Activated CD4-positive, alpha-beta T cell treated with anti-CD3 and anti-CD28 coated beads, Interleukin-2, amount 50 U/mL, for 48 hours (primary cell): ENCODE data around the gene TMEM171.

Experiments
- DNase-seq, 2 experiments: peaks; one replicate each; pipeline ENCODE4 v3.0.0-alpha.2; 2020

Gene TMEM171, protein sequence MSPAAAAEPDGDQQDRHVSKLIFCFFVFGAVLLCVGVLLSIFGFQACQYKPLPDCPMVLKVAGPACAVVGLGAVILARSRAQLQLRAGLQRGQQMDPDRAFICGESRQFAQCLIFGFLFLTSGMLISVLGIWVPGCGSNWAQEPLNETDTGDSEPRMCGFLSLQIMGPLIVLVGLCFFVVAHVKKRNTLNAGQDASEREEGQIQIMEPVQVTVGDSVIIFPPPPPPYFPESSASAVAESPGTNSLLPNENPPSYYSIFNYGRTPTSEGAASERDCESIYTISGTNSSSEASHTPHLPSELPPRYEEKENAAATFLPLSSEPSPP

DNA sequence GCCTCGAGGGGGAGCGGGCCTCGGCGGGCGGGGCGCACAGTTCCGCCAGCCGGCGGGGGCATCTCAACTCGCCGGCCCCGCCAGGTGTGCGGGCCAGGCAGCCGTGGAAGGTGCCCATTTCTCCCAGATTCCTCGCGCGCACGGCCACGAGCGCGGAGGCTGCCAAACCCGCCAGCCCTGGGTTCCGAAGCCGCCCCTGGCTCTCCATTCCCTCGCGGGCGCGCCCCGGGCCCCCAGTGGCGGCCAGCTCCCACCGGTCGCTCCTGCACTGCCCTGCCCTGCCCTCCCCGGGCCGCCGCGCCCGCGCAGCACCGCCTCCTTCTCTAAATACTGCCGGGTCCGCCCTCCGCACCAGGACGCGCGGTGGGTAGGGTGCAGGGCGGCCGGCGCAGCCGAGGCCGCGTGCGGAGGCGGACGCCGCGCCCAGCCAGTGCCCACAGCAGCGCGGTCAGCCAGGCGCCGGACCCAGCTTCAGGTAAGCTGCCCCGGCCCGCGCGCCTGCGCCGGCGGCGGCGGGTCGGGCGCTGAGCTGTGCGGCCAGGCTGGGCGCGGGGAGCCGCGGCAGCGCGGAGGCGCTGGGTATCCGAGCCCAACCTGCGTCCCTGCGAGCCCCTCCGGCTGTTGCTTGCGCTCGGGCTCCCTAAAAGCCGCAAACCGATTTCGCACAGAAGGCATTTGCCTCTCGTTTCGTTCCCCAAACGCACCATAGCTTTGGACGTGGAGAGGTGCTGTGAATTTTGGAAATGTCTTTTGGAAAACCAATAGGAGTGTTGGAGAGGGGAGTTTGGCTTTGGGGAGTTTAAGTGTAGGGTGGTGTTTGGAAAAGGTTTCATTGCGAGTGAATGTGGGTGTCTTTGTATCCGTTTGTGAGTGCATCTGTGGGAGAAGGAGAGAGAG is at the start of gene TMEM171:
TMEM171 (plus strand) TSS at position 354 of the 897 bp plus-strand sequence. CDS start 2,799 bp downstream, outside the sequence.
- no peak for DNase-seq

DNA sequence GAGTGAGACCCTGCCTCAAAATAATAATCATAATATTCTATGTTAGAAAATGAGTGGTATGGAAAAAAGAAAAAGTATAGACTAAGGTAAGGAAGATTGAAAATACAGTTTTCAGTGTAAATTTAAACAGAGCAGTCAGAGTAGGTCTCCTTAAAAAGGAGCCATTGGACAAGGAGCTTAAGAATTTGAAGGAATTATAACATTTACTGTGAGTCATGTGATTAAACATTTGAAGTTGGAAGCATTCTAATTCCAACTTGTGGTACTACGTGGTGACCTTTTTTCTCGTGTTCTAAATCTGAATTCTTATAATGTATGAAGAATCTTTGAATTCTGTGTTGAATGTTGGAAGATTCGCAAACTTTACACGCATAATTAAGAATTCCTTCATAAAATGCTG is 39.3 kb upstream of the TMEM171 start:
- DNase-seq: no peak

GRCh38 chr5:73088026-73088425 is 32.3 kb upstream of the TMEM171 start:
- no peak for DNase-seq

GRCh38 chr5:73093943-73094342 is 26.4 kb upstream of the TMEM171 start:
- peak in 1 of 2 experiments; percentile 17 for DNase-seq

GRCh38 chr5:73094415-73094814 is 26.0 kb upstream of the TMEM171 start:
- no peak for DNase-seq

GRCh38 chr5:73095564-73096238 is 24.7 kb upstream of the TMEM171 start:
- no peak for DNase-seq

DNA sequence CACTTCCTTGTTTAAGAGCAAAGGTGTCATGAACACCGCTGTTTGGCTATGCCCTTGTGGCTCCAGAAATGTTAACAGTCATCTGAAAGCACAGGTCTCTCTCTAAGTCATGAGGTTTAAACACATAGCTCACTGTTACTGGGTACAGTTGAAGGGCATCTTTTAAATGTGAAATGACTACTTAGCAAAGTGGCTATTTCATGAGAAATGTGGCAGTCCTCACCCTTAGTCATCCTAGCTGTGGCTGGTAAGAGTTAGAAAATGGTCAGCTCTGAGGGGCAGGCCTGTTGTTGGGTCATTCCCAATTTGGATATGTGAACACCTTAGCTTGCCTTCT is 24.2 kb upstream of the TMEM171 start:
- DNase-seq: no peak

- no peak for DNase-seq
Measured at GRCh38 chr5:73097740-73098139, 22.6 kb upstream of the TMEM171 start.

- no peak for DNase-seq
Measured at GRCh38 chr5:73100109-73100508, 20.3 kb upstream of the TMEM171 start.

DNA sequence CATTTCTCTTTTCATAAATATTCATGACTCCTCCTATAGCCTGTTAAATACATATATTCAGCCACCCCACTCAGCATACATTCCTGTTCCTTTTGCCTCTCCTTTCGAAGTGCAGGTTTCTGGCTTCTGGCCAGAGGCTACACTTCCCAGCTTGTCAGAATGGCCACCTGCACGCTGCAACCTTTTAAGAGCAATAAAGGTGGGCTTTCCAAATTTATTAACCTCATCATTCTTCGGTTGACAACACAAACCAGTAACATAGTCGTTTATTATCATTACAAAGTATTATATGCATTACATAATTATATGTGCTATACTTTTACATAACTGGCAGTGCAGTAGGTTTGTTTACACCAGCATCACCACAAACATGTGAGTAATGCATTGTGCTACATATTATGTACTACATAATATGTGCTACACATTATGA is 16.5 kb upstream of the TMEM171 start:
- DNase-seq: no peak

- no peak for DNase-seq
Measured at GRCh38 chr5:73104326-73104725, 16.0 kb upstream of the TMEM171 start.

- DNase-seq: no peak
Measured at GRCh38 chr5:73106335-73106734, 14.0 kb upstream of the TMEM171 start.

DNA sequence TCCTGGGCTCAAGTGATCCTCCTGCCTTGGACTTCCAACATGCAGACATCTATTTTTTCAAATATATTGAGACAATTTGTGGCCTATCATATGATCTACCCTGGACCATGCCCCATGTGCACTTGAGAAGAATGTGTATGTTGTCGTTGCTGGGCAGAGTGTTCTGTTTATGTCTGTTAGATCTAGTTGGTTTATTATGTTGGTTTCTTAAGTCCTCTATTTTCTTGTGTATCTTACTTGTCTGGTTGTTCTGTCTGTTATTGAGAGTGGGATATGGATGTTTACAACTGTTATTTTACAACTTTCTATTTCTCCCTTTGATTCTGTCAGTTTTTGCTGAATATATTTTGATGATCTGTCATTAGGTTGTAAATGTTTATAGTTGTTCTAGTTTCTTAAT is 10.2 kb upstream of the TMEM171 start:
- no peak for DNase-seq

DNA sequence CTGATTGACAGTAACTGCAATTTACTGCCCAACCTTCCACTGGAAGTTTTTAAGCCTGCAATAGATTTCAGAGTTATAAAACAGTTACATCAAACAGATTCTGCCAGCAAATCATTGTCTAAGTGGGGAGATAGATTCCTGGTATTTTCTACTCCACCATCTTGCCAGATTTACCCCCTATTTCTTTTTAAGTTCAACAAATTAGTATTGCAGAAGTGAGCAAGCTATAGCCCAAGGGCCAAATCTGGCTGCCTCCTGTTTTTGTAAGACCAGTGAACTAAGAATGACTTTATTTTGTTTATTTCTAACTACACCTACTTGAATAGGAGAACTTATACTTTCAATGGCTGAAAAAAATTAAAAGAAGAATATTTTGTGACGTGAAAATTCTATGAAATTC is 8.8 kb upstream of the TMEM171 start:
- DNase-seq: no peak

DNA sequence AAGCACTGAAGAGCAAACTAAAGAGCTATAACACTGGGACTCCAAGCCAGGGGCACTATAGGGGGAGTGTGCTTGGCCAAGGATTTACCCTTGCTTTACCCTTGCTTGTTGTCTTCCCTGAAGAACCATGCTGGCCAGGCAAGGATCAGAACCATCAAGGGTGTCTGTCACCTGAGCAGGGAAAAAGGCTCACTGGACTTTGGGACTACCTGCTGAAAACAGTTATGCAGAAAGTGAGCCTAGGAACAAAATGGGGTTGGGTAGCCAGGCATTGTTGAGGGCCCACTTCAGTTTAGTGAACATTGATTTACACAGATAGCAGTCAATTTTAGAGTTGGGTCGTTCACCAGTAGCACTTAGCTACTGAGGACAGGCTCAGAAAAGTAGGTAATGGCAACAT is 8.0 kb upstream of the TMEM171 start:
- DNase-seq: no peak

DNA sequence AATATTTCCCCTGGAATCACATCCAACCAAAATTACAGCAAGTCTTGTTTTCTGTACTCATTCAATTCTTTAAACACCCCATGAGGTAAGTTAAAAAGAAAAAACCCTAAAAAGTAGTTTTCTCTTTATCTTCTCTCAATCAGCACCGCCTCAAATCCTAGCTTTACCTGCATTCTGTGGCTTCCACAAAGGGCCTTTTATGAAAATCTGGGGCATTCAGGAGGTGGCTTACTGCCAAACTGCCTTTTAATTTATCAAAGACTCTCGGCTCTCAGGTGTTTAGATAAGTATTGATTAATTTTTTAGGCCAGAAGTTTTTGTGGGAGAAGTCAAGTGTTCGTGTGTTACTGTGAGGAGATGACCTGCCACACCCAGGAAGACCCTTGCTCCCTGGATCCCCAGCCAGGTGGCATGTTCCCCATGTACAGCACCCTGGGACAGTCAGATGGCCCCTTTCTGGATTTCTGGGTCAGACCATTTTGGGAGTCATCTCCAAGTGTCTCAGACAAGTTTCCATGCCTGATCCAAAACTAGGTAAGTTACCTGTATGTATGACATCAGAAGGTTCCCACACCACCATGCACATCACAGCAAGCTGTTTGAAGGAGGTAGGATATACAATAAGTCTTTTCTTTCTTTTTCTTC is 6.2 kb upstream of the TMEM171 start:
- no peak for DNase-seq

GRCh38 chr5:73115399-73116051 is 4.8 kb upstream of the TMEM171 start:
- no peak for DNase-seq

- no peak for DNase-seq
Measured at GRCh38 chr5:73116506-73116905, 3.9 kb upstream of the TMEM171 start.

- no peak for DNase-seq
Measured at GRCh38 chr5:73117088-73117740, 3.2 kb upstream of the TMEM171 start.

DNA sequence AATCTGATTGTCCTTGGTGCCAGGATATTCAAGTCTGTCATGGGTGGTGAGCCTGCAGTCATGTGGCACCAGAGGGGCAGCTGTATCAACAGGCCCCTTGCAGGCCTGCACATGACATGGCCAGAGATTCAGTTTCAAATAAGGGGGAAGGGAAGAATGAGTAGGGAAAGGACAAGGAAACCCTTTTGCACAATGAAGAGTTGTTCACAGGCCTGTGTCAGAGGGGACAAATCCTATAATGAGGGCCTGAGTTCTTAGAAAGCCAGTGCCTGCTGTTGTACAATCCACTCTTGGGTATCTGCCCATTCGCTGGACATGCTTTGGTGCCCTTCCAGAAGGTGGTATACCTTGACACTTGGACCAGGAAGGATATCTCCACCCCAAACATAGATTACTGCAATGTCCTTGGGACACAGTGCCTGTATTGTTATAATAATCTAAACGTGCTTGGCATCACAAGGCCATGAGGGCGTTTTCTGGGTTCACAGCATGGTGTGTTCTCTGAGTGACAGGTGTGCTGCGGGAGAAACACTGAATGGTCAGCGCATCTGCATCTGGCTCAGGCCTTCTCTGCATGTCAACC is 1.9 kb upstream of the TMEM171 start:
- DNase-seq: no peak

DNA sequence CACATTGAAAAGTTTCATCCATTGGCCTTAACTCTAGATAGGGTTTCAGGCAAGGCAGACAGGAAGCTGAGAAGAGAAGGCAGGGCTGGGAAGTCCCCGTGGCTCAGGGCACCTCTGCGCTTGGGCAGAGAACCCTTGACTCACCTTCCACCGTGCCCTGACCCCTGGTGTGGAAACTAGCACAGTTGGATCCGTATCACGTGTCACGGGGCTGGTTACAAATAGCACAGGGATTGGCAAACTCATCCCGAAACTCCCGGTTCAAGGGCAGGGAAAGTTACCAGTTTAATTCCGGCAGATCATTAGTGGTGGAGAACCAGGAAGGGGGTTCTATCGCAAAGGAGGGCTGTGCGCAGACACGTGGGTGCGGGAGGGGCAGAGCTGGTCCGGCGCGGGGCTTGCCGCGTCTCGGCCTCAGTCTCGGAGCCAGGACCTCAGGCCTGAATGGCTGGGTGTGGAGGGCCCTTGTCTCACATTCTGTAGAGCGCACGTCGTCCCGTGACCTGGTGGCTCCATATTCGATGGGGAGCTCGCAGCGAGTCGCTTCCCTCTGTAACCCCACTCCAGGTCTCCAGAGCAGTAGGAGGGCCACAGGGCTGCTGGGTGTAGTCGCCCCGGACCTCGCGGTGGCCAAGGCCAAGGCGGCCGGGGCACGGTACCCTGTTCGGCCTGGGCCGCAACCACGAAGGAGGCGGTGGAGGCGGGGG is 771 bp upstream of the TMEM171 start:
- peak; percentile 26 to 39 for DNase-seq
